Measurements from ENCODE around the gene ATP6V0B. TPM values are rescaled to one million over a fixed set of nuclear protein-coding genes. Genes with fewer than 3 reads are reported as not detected.

The ATP6V0B gene
- total RNA-seq, 2 experiments from 2014 or later = 42.9 to 47.0 TPM

- DNase-seq (no peak), ATAC-seq (ENCODE audit: poor library complexity) (no peak)
- peaks cover 27% of the 10 kb centered on the region in 2 experiments for H3K27me3 ChIP-seq (ENCODE audit: control insufficient read depth in 1 of 2, insufficient read depth in 2 of 2, low read length in 2 of 2)
- peaks cover 4% of the 10 kb centered on the region for H3K36me3 ChIP-seq (ENCODE audit: insufficient read depth, low read length)
- H3K9me3 Mint-ChIP-seq = no peaks in the 10 kb centered on the region
- H3K4me3 Mint-ChIP-seq = no peak overlapping the region
- H3K4me3 ChIP-seq (ENCODE audit: low read length) = no peak overlapping the region
- CTCF ChIA-PET = no interaction called here
- H3K9me3 ChIP-seq (ENCODE audit: control insufficient read depth in 1 of 2, insufficient read depth in 1 of 2, low read length in 2 of 2) = peaks cover 0 to 12% of the 10 kb centered on the region in 2 experiments
- H3K36me3 Mint-ChIP-seq (ENCODE audit: low read depth) = no peaks in the 10 kb centered on the region
- H3K27me3 Mint-ChIP-seq = peaks cover 21% of the 10 kb centered on the region
- peaks cover 15% of the 10 kb centered on the region for H3K4me1 Mint-ChIP-seq (ENCODE audit: low read depth)
- intact Hi-C loops (cut with DNase I, micrococcal nuclease) = loop anchor here in 1 of 2 experiments (10.0 kb wide), 1 partner anchor 714 kb away; no protein-coding TSS in a partner anchor
- no peak overlapping the region for H3K27ac ChIP-seq (ENCODE audit: low read depth in 1 of 2, low read length in 2 of 2)
- POLR2A ChIA-PET = no interaction called here
- TF ChIP-seq, protein P1, sequence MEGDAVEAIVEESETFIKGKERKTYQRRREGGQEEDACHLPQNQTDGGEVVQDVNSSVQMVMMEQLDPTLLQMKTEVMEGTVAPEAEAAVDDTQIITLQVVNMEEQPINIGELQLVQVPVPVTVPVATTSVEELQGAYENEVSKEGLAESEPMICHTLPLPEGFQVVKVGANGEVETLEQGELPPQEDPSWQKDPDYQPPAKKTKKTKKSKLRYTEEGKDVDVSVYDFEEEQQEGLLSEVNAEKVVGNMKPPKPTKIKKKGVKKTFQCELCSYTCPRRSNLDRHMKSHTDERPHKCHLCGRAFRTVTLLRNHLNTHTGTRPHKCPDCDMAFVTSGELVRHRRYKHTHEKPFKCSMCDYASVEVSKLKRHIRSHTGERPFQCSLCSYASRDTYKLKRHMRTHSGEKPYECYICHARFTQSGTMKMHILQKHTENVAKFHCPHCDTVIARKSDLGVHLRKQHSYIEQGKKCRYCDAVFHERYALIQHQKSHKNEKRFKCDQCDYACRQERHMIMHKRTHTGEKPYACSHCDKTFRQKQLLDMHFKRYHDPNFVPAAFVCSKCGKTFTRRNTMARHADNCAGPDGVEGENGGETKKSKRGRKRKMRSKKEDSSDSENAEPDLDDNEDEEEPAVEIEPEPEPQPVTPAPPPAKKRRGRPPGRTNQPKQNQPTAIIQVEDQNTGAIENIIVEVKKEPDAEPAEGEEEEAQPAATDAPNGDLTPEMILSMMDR (IDR thresholded peaks at IDR 0.05) = no peak
- H3K4me1 ChIP-seq (ENCODE audit: insufficient read depth, low read length) = peaks cover 24% of the 10 kb centered on the region
- H3K27ac Mint-ChIP-seq = no peak overlapping the region
Measured at GRCh38 chr1:43938383-43938782, 36.4 kb upstream of the ATP6V0B start.

- TF ChIP-seq, protein P1 (IDR thresholded peaks at IDR 0.05) = no peak
- H3K9me3 ChIP-seq (ENCODE audit: control insufficient read depth in 1 of 2, insufficient read depth in 1 of 2, low read length in 2 of 2) = peaks cover 0 to 9% of the 10 kb centered on the region in 2 experiments
- H3K4me3 ChIP-seq (ENCODE audit: low read length) = no peak overlapping the region
- DNase-seq (no peak), ATAC-seq (ENCODE audit: poor library complexity) (no peak)
- peaks cover 4% of the 10 kb centered on the region for H3K36me3 ChIP-seq (ENCODE audit: insufficient read depth, low read length)
- peaks cover 11% of the 10 kb centered on the region for H3K4me1 Mint-ChIP-seq (ENCODE audit: low read depth)
- ChIA-PET CTCF (no interaction called here), POLR2A (no interaction called here)
- H3K27me3 Mint-ChIP-seq = peaks cover 17% of the 10 kb centered on the region
- H3K4me1 ChIP-seq (ENCODE audit: insufficient read depth, low read length) = peaks cover 18% of the 10 kb centered on the region
- intact Hi-C loops (cut with DNase I, micrococcal nuclease) = loop anchor here in 1 of 2 experiments (10.0 kb wide), 1 partner anchor 714 kb away; no protein-coding TSS in a partner anchor
- H3K27me3 ChIP-seq (ENCODE audit: control insufficient read depth in 1 of 2, insufficient read depth in 2 of 2, low read length in 2 of 2) = peaks cover 20 to 22% of the 10 kb centered on the region in 2 experiments
- no peak overlapping the region for H3K27ac Mint-ChIP-seq
- no peaks in the 10 kb centered on the region for H3K9me3 Mint-ChIP-seq
- no peak overlapping the region for H3K27ac ChIP-seq (ENCODE audit: low read depth in 1 of 2, low read length in 2 of 2)
- no peaks in the 10 kb centered on the region for H3K36me3 Mint-ChIP-seq (ENCODE audit: low read depth)
- no peak overlapping the region for H3K4me3 Mint-ChIP-seq
Measured at GRCh38 chr1:43938892-43939587, 35.7 kb upstream of the ATP6V0B start.

DNA sequence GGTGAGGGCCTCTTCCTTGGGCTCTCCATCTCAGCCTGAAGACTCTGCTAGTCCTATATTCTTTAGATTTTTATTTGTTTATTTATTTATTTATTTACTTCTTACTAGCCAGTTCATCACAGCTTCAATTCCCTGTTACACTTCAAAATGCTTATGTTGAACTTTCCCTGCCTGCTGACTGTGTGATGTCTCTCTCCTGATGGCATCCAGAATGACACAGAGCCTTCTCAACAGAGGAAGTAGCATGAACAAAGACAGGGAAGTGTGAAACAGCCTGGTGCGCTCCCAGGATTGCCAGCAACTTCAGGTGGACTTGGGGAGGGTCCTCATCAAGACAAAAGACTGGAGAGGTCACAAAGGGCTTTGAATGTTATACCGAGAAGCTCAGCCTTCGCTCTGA lies 32.3 kb upstream of the ATP6V0B start:
- Histone ChIP-seq H3K4me1 (ENCODE audit: insufficient read depth, low read length) (peaks cover 22% of the 10 kb centered on the region), H3K27me3 (ENCODE audit: control insufficient read depth in 1 of 2, insufficient read depth in 2 of 2, low read length in 2 of 2) (no peaks in the 10 kb centered on the region), H3K36me3 (ENCODE audit: insufficient read depth, low read length) (peaks cover 2% of the 10 kb centered on the region), H3K9me3 (ENCODE audit: control insufficient read depth in 1 of 2, insufficient read depth in 1 of 2, low read length in 2 of 2) (no peaks in the 10 kb centered on the region), H3K4me3 (ENCODE audit: low read length) (no peak overlapping the region), H3K27ac (ENCODE audit: low read depth in 1 of 2, low read length in 2 of 2) (no peak overlapping the region)
- DNase-seq (no peak), ATAC-seq (ENCODE audit: poor library complexity) (no peak)
- peaks cover 7% of the 10 kb centered on the region for H3K36me3 Mint-ChIP-seq (ENCODE audit: low read depth)
- H3K9me3 Mint-ChIP-seq = no peaks in the 10 kb centered on the region
- ChIA-PET POLR2A (no interaction called here), CTCF (no interaction called here)
- H3K4me1 Mint-ChIP-seq (ENCODE audit: low read depth) = peaks cover 26% of the 10 kb centered on the region
- no peak overlapping the region for H3K4me3 Mint-ChIP-seq
- TF ChIP-seq, protein P1 (IDR thresholded peaks at IDR 0.05) = no peak
- no peaks in the 10 kb centered on the region for H3K27me3 Mint-ChIP-seq
- no peak overlapping the region for H3K27ac Mint-ChIP-seq
- intact Hi-C loops (cut with DNase I, micrococcal nuclease) = loop anchor here in 1 of 2 experiments (10.0 kb wide), 3 partner anchors 488 to 1128 kb away; partner anchors contain the start of genes ELOVL1, ERMAP, HYI and SVBP
